ENCODE measurements around the gene RAB3B. TPM values are rescaled to one million over a fixed set of nuclear protein-coding genes. Genes with fewer than 3 reads are reported as not detected.
A peak's percentile ranks its signal among the peaks of the same experiment; 100 is the strongest.
"Not testable (repeated sequence)": the region's sequence is repeated elsewhere in the genome, so short reads cannot be mapped to it uniquely, and the experiment has no call there.

Gene RAB3B
- polyA plus RNA-seq, 1 donor = 0.15 TPM

DNA sequence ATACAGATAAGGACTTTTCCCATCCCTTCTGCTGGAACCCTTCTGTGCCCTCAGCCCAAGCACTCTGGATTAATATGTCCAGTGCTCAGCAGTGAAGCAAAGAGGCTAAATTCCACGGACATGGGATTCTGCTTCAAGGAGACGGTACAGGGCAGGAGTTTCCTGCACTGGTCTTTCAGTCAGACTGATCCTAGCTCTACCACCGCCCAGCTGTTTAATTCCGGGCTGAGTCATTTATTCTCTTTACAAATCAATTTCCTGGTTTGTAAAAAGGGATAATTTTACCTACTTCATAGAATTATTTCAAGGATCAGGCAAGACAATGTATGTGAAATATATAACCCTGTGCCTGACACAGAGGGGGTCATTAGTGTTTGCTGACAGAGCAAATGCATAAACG lies 70.4 kb downstream of the RAB3B start:
- DNase-seq (ENCODE audit: low read depth) = no peak

DNA sequence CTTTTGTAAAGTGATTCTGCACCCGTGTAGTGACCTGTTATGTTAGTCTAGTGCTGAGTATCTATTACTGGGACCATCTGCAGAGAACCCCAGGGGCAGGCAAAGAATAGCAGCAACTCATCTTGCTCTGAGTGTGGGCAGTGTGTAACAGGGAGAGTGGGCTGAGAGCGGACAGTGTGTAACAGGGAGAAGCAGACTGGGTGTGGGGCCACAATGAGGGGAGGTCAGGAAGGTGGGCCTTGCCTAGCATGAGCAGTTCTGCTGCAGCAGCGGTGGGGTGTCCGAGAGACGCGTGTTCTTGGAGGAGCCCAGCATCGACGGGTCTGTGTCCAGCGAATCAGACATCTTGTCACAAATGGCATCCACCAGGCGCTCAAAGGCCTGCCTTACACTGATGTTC lies 70.8 kb downstream of the RAB3B start:
- DNase-seq (ENCODE audit: low read depth) = no peak

- no peak for DNase-seq (ENCODE audit: low read depth)
These were observed 73.7 kb downstream of the RAB3B start for GRCh38 chr1:51916587-51917405.

- no peak for DNase-seq (ENCODE audit: low read depth)
These were observed 74.5 kb downstream of the RAB3B start for GRCh38 chr1:51915951-51916350.

DNA sequence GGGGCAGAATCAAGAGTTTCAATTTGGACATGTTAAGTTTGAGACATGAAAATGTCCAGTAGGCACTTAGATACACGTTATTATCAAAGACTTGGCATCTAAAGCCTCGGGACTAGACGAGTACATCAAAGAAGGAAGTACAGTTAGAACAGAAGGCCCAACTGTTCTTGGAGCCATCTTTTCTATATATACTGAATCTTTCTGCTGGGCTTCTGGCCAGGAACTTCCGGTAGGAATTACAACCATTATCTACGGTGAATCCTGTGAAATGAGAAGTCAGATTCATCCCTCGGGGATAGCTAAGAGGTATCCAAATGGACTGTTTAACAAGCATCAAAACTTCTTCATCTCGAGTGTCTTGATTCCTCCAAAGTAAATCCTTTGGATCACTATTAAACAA lies 77.6 kb downstream of the RAB3B start:
- DNase-seq (ENCODE audit: low read depth) = no peak

DNA sequence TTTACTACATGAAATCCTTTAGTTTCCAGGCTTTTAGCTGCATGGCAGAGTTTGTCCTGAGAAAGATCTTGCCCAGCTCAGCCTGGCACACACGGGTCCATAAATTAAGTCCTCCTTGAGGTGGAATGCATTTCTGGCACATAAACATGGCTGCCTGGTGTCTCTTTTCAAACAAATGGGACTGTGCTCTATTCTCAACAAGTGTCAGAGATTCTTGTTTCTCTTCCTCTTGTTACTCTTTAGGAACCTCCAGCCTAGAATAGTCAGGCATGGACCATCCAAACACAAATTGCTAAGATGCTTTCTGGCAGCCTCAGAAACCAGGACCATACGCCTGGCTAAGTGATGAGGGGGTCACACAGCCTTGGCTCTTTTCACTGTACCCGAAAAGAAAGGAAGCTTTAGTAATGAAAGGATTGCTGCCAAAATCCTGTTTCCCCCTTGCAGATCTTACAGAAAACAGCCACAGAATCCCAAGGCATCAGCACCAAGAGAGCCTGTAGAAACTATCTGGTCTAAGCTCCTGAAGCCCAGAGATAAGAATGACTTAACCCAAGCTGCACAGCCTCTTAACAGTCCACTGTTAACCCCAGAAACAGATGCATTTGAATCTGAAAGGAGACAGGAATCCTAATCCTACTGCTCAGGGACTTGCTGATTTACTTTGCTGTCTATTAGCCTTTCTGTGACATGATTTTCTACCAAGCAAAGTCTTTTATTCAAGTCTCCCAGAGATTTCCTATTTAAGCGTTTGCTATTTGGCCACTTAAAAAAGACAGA lies 80.1 kb downstream of the RAB3B start:
- no peak for DNase-seq (ENCODE audit: low read depth)

- no peak for DNase-seq (ENCODE audit: low read depth)
These were observed 82.0 kb downstream of the RAB3B start for GRCh38 chr1:51908499-51908898.

DNA sequence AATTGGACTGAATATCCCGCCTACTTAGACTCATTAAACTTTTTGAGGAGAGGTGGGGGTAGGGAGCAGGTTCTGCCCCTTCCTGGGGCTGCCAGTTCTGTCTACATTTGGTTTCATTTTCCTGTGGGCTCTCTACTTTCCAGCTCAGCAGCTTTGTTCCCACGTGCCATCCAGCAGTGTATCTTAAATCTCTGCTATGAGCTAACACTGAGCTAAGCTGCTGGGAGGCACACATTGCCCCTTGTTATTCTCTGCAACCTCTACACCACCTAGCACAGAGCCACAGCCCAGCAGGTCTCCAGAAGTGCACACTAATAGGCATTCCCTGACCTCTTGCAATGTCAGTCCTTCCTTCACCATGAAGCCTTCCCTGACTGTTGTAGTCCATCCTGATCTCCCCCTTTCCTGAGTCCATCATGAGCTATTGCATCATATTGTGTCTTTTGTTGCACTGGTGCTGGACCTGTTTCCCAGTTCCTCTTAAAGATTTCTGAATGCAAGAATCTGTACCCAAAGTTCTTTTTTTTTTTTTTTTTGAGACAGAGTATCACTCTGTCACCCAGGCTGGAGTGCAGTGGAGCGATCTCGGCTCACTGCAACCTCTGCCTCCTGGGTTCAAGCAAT lies 83.3 kb downstream of the RAB3B start:
- DNase-seq (ENCODE audit: low read depth) = no peak

DNA sequence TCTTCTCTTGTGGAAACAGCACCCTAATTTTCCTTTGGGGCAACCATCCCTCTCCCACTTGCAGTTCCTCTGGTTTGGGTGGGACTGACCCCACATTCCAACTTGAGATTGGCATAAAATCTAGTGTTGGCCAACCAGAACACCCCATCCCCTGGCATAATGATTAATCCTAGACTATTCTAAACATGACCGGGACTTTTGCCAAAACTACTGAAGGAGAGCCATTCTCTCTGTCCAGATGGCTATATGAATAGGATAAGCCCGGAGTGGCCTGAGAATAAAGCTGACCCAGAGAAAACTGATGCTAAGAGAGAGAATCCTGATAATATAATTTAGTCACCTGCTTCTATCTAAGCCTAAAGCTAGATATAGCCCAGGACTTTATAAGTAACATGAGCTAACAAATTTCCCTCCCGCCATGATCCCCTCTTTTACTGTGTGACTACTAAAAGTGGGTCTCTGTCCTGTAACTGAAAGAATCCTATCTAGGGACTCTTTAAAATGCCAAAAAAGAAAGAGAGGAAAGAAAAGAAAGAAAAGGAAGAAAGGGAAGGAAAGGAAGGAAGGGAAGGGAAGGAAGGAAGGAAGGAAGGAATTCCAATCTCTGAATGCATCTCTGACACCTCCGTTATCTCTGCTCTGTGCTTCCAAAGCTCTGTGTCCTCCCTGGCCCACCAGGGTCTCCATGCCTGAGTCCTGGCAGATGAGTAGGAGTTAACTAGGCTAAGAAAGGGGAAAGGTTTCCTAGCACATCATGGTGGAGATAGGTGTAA lies 84.0 kb downstream of the RAB3B start:
- no peak for DNase-seq (ENCODE audit: low read depth)

DNA sequence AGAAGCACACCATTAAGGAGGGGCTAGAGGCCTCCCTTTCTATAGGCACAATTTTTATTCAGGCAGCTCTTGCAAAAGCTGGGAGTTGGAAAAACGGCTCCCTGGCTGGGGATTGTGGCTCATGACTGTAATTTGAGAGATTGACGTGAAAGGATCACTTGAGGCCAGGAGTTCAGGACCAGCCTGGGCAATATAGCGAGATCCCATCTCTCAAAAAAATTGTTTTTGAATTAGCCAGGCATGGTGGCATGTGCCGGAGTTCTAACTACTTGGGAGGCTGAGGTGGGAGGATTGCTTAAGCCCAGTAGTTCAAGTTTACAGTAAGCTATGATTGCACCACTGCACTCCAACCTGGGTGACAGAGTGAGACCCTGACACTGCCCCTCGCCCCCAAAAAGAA lies 88.0 kb downstream of the RAB3B start:
- DNase-seq (ENCODE audit: low read depth) = no peak

DNA sequence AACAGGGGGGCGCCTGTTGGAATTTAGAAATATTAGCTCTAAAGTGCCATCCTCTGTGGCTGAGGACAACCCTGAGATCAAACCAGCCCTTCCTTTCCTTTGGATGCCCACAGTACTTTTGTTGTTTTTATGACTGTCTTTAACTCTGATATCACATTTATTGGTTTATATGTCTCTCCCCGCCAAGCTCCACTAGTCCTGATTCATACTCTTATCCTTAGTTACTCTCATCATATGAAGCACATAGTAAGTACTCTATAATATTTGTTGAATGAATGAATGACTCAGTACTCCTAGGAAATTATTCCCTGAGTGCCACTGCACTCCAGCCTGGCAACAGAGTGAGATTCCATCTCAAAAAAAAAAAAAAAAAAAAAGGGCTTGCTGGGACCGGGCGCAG lies 89.3 kb downstream of the RAB3B start:
- DNase-seq (ENCODE audit: low read depth) = no peak

- DNase-seq (ENCODE audit: low read depth) = no peak
These were observed 91.5 kb downstream of the RAB3B start for GRCh38 chr1:51899022-51899421.

DNA sequence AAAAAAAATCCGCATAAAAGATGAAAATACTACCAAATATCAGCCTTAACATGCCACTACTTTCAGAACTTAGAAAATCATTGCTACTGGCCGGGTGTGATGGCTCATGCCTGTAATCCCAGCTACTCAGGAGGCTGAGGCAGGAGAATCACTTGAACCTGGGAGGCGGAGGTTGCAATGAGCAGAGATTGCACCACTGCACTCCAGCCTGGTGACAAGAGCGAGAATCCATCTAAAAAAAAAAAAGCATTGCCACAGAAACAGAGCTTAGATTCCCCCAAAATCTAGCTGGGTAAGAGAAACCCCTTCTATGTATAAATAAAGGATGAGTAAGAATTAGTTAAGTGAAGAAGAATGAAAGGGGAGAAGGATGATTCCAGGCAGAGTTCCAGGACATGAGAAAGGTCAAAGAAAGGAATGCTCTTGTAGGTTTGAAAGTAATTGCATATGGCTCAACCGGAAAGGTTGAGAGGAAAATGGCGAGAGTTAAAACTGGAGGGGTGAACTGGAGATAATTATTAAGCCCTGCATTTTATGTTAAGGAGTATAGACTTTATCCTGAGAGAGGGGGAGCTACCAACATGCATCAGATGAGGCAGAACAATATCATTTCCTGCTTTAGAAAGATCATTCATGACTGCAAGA lies 92.3 kb downstream of the RAB3B start:
- no peak for DNase-seq (ENCODE audit: low read depth)

- no peak for DNase-seq (ENCODE audit: low read depth)
These were observed 92.8 kb downstream of the RAB3B start for GRCh38 chr1:51897699-51898031.

GRCh38 chr1:51894748-51895147 lies 95.8 kb downstream of the RAB3B start:
- DNase-seq (ENCODE audit: low read depth) = not testable (repeated sequence)

DNA sequence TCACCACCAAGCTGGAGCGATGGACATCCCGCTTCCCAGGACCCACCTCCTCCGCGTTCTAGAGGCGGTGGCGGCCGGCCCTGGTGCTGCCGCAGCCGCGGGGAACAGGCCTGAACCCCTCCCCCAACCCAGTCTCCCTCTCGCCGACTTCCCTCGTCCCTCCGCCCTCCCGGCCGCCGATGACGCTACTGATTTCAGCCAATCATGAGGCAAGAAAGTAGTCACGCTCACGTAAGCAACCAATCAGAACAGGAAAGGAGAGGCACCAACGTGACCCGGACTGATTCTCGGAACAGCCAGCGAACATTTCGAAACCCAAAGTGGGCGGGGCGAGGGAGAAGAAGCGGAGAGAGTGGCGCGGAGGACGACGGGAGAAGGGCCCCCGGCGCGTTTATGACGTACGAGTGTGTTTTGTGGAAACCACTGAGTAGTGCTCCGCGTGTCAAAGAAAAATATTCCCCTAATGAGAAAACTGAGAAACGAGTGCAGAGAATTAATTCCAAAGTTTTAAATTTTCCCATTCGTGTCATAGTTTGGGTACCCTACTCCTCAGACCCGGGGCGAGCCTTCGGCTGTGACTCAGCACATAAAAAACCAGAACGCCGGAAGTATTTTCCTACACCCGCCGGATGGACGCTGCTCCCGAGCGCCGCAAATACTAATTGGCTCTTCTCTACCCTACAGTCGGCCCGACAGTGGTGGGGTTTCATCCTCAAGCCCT lies 111.7 kb downstream of the RAB3B start, which contains the start of gene NRDC:
TSS of gene NRDC (minus strand) at position 112 of the 721 bp plus-strand sequence. CDS start 112 bp downstream, outside the sequence.
- peak; percentile 100 for DNase-seq (ENCODE audit: low read depth)

DNA sequence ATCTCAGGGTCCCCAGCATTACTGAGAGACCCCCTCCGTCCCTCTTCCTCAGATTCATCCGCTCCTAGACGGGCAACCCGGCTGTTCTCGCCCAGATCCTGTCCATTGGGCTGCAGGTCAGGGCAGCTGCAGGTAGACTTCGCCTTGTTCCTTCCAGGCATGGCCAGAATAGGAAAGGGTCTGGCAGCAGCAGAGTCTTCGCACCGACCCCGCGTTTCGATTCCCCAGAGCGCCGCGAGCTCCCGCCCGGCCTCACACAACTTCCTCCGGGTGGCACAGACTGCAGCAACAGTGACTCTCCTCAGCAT lies 112.2 kb downstream of the RAB3B start:
- no peak for DNase-seq (ENCODE audit: low read depth)

GRCh38 chr1:51877434-51878307 lies 112.8 kb downstream of the RAB3B start:
- no peak for DNase-seq (ENCODE audit: low read depth)

- DNase-seq (ENCODE audit: low read depth) = no peak
These were observed 114.7 kb downstream of the RAB3B start for GRCh38 chr1:51875836-51876235.

DNA sequence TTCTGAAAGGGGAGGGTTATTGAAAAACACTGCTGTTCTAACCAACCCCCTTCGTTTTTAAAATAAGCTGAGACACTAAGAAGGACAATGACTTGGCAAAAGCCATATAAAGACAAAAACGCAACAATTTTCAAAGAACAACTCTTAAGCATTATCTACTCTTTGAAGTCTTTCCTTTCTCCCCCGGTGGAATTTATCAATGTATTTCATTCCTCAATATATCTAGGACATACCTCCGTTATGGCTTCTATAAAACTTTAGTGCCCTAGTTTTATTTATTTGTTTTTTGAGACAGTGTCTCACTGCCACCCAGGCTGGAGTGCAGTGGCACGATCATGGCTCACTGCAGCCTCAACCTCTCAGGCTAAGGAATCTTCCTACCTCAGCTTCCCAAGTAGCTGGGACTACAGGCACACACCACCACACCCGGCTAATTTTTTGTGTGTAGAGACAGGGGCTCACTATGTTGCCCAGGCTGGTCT lies 115.2 kb downstream of the RAB3B start:
- no peak for DNase-seq (ENCODE audit: low read depth)
